Left hindlimb (tissue), 1 donor: ENCODE results near the gene WFDC5.
"Not testable (repeated sequence)": the region's sequence is repeated elsewhere in the genome, so short reads cannot be mapped to it uniquely, and the experiment has no call there.

Experiments used
- DNase-seq: peaks from one replicate; pipeline ENCODE4 v3.0.0-alpha.2; 2018

WFDC5 gene, protein sequence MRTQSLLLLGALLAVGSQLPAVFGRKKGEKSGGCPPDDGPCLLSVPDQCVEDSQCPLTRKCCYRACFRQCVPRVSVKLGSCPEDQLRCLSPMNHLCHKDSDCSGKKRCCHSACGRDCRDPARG

DNA sequence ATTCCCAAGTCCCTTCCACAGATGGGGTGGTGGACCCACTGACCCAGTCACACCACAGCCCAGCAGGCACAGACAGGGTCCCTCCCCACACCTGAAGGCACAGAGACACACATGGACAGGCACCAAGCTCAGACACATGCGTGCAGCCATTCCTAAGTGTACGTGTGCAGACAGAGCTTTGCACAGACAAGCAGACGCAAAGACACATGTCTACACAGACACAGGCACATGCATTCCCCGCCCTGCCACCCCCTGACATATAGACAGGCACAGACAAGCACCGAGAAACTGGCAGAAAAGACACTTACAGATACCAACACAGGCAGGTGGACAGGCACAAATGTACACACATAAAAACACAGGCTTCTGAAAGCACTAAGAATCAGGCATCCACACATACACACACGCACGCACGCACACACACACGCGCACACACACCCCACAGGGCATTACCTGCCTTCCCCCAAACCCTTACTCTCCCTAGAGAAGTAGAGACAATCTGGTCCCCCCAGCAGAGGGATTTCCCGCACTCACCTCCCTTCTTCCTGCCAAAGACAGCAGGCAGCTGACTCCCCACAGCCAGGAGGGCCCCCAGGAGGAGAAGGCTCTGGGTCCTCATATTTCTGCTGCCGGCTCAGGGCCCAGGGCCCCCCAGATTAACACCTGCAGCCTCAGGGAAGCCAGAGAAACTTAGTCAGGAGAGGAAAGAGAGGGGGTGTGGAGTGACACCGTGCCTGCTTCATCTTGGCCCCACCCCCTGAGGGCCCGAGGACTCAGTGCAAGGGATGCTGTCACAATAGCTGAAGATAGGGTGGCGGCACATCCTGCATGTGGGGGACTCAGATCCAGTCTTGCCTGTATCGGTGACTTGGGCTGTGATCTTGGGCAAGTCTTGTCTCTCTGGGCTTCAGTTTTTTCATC, at the start of gene WFDC5:
Gene WFDC5 (minus strand): TSS at position 710 of the 921 bp plus-strand sequence. CDS start 91 bp downstream, at position 619.
- no peak for DNase-seq

DNA sequence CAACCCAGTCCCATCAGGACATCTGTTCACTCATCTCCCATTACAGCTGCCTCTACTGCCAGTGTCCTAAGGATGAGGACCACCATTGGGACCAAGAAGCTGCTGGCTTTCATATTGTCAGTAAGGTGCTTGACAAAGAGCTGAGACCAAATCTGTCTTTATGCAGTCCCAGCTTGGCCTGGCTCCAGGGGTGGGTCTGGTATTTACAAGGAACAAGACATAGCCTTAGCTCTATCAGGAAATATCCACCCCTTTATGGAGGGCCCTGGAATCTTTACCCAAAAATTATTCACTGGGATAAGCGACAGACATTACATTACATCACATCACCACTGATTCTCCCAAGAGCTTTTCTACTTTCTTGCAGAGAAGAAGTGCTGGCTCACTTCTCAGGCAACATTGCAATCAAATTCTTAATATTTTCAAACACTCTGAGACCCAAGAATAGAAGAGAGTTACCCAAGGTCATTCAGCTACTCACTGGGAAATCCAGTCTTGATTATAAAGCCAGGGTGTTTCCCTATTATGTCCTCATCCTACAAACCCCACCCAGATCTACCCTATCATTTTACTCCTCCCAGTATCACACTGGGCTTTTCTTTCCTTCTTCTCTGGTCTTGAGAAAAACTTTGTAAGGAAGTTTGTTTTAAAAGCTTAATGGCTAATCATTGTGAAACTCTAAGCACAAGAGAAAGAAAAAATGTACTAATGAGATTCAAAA, 48.3 kb upstream of the WFDC5 start:
- DNase-seq = no peak

DNA sequence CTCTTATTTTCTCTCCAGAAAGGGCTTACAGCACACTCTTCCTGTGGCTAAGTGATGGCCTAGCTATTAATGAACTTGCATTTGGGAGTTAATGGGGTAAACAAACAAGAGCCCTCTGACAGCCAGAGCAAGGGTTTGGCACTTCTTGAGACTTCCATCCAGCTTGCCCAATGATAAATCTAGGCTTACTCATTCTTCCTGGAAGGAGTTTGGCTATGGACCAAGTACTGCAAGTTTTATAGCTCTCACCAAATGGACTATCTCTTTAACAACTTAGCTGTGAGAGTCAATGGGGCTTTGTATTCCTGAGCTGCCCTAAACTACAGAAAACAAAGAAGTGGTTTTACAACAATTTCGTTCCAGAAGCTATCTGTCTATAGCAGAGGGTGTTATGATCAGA, 43.0 kb upstream of the WFDC5 start:
- DNase-seq = no peak

DNA sequence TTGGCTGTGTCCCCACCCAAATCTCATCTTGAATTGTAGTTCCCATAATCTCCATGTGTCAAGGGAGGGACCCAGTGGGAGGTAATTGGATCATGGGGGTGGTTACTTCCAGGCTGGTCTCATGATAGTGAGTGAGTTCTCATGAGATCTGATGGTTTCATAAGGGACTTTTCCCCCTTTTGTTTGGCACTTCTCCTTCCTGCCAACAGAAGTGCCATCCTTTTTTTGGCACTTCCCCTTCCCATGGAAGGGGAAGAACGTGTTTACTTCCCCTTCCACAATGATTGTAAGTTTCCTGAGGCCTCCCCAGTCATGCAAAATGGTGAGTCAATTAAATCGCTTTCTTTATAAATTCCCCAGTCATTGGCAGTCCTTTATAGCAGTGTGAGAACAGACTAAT, 41.7 kb upstream of the WFDC5 start:
- no peak for DNase-seq

DNA sequence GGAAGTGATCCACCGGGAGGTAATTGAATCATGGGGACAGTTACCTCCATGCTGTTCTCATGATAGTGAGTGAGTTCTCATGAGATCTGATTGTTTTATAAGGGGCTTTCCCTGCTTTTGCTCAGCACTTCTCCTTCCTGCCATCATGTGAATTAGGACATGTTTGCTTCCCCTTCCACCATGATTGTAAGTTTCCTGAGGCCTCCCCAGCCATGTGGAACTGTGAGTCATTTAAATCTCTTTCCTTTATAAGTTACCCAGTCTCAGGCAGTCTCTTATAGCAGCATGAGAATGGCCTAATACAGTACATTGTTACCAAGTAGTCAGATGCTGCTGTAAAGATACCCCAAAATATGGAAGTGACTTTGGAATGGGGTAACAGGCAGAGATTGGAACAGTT, 39.8 kb upstream of the WFDC5 start:
- not testable (repeated sequence) for DNase-seq

DNA sequence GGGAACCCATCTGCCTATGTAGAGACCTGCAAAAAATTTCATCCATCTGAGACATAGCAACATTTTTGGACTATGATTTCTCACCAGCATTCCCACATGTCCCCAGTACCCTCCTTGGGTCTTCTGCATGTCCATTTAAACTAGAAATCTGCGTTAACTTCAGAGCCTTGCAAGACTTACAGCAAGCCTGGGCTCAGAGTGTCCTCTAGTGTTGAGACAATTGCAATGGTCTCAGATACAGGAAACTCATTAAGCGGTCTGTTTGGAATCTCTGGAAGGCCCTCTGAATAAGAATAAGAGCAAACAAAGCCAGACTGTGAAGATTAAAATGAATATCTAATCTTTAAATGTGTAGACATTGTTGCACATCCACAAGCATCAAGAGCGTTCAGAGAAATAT, 39.2 kb upstream of the WFDC5 start:
- no peak for DNase-seq

DNA sequence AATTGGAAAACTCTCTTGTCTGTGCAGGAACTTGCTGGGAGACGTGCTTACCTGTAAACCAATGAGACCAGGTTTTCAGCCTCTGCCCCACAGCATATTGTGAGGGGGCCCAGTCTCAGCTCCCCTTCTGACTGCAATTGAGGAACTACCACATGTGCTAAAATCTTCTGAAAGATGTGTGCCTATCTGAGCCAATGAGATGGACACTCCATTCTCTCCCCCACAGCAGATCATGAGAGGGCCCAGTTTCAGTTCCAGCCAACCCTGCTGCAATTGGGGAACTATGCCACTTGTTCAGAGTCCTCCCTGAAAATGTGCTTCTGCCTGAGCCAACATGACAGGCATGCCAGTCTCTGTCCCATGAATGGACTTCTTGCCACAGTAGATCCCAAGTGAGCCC, 38.8 kb upstream of the WFDC5 start:
- DNase-seq = no peak

DNA sequence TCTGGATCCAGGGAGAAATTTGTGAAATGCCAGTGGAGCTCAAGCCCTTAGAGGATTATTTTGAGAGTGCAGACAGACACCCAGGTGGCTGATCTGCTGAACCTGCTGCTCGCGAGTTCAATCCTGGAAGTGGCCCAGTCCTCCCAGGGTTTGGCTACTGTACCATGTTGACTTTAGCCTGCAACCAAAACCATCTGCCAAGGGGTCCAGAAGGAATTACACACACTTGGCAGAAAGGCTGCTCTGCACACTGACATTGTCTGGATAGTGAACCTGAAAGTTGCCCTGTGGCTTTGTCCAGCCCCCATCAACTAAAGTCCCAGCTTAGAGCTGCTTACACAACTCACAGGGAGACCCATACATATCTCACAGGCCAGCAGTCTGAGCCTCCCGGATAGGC, 38.2 kb upstream of the WFDC5 start:
- no peak for DNase-seq

DNA sequence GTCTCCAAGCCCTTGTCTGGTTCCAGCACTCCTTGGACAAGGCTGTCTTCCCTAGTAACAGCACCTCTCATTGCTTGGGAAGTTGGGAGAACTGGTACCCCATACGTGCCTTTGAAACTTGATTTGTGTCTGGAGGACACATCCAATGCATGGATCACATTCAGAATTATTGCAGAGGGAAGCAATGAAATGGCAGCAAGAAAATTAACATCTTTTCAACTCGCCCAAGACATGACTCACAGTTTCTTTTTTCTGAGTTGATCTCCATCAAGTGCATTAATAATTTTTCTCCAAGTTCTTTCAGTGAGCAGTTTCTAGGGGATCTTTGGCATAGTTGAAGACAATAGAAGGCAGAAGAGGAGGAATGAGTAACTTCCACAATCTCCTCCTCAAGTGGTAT, 37.4 kb upstream of the WFDC5 start:
- no peak for DNase-seq

DNA sequence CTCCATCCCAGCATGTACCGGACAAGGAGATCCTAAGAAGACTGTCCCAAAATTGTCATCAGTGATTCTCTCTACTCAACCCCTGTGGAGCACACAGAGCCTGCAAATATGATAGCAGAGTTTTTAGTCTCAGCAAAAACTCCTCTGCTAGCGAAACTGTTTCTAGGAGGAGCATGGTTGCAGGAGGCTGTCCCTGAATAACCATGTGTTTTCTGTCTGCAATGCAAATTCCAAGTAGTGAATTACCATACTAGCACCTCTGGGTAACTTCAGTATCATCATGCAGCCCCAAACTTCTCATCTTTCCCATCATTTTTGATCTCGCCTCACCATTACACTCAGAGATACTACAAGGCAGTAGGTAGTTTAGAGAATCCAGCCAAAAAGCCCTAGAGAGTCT, 34.1 kb upstream of the WFDC5 start:
- no peak for DNase-seq

DNA sequence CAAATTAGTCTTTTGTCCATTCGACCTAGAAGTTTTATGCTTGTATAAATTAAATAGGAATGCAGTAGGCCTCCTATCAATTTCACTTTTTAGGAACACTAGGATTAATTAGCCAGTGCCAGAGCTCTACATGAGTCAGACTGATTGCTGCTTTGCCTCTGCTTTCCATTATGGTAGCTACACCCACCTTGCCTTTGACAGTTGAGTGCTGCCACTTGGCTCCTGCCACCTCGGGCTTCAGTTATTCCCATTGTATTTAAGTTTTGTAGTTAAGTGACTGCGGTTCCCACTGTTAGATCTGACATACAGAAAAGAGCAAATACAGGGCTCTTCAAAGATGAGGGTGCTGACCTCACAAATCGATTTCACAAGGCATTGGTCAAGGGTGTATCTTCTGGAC, 25.9 kb upstream of the WFDC5 start:
- no peak for DNase-seq

DNA sequence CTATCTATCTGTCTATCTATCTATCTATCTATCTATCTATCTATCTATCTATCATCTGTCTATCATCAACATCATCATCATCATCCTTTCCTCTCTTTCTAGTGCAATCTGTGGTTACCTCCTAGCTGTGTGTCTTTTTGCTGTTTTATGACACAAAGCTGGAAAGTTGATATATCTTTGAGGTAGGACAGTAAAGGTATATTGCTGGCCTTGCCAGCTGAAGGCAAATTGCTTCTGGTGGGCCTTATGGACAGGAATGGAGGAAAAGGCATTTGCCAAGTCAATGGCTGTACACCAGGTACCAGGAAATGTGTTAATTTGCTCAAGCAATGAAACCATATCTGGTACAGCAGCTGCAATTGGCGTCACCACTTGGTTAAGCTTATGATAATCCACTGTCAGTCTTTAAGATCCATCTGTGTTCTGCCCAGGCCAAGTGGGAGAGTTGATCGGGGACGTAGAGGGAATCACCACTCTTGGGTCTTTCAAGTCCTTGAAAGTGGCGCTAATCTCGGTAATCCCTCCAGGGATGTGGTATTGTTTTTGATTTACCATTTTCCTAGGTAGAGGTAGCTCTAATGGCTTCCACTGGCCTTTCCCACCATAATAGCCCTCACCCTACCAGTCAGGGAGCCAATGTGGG, 24.9 kb upstream of the WFDC5 start:
- DNase-seq = not testable (repeated sequence)

DNA sequence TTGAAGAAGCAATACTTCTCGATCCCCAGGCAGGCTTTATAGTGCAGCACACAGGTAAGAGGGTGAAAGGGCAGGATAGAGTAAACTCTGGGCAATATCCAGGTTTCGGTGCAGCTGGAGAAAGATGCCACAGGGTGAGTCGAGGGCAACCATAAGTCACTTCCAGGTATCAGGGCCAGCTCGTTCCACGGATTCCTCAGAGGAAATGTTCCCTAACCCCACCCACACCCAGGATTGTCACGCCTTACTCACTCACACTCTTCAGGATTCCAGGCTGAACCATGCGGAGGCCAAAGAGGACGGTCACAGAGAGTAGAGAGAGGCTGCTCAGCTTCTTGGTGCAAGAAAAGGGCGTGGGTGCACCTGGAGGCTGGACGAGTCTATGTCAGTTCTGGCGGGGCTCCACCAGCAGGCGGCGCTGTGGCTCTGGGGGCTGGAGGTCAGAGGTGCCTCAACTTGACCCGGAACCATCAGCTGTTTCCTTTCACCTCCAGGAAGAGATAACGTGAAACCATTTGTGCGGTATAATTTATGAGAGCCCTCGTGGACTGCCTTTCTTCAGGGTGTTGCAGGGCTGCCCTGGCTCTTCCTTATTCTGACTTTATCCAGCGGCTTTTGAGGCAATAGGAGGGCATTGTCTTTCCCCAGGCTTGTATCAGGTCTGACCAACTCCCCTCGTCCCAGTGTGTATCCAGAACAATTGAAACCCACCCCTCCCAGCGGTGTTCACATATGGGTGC, 23.8 kb upstream of the WFDC5 start:
- no peak for DNase-seq

DNA sequence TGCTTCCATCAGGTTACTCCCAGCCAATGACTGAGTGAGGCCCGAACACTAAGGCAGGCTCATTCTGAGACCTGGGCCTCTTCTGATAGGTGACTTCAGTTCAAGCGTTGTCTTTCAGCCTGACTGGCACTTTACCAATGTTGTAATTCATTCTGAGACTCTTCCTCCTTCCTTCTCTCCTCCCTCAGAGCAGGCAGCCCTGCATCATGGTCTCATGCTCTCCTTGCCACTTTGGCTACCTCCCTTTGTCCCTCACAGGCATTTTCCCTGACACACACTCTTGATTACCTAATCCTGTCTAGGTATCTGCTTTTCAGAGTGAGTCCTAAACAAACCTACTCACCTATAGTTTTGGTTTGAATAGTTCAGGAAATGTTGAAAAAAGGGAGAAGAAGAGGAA, 21.9 kb upstream of the WFDC5 start:
- no peak for DNase-seq

DNA sequence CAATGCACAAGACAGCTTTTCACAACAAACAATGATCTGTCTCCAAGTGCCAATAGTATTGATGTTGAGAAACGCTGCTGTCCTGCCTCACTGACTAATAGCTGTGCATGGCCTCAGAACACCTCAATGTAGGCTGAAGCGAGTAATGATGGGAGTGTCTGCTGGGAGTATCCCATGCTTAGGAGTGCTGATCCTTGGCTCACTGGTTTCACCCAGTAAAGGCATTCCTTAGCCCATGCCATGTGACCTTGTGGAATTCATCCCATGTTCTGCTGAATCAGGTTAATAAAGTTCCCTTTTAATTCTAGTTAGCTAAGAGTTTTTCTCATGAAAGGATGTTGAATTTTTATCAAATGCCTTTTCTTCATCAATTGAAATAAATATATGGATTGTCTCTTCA, 13.1 kb upstream of the WFDC5 start:
- DNase-seq = no peak

DNA sequence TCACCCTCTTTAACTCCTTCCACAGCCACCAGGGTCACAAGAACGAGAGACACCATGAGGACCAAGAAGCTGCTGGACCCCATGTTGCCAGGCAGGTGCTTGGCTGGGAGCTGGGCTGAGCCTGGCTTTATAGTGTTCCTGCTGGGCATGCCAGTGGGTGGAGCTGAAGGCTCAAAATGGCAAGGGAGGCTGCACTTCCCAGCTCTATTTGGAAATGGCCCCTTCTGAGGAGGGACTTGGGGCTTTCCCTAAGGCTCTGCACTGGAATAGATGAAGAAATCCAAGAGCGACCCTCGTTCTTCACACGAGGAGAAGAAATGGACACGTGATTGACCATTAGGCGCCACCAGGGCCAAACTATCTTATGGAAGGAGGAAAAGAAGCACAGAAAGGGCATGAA, 9.4 kb upstream of the WFDC5 start, which contains the start of gene WFDC12:
Gene WFDC12 (minus strand): TSS at position 101 of the 400 bp plus-strand sequence. CDS start 18 bp downstream, at position 83.
- no peak for DNase-seq

DNA sequence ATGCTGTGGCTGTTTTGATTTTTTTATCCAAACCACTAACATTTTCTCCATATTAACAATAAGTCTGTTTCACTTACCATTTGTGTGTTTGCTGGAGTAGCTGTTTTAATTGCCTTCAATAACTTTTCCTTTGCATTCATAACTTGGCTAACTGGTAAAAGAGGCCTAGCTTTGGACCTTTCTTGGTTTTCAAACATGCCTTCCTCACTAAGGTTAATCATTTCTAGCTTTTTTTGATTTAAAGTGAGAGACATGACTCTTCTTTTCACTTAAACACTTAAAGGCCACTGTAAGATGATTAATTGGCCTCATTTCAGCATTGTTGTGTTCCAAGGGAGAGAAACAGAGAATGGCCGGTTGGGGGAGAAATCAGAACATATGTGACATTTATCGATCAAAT, 6.4 kb upstream of the WFDC5 start:
- DNase-seq = no peak

DNA sequence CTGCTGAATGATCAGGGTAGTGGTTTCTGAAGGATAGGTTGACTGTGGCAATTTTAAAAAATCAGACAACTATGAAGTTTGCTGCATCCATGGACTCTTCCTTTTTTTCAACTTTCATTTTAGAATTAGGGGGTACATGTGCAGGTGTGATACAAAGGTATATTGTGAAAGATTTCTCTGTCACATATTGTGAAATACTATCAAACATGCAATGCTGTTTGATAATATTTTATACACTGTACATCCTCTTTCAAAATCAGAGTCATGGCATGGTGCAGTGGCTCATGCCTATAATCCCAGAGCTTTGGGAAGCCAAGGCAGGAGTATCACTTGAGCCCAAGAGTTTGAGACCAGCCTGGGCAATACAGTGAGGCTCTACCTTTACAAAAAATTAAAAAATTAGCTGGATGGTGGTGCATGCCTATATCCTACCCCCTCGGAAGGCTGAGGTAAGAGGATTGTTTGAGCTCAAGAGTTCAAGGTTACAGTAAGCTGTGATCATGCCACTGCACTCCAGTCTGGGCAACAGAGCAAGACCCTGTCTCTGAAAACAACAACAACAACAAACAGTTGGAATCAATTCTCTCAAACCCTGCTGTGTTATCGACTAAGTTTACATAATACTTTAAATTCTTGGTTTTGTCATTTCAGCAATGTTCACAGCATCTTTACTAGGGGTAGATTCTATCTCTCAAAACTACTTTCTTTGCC, 4.7 kb upstream of the WFDC5 start:
- DNase-seq = no peak

DNA sequence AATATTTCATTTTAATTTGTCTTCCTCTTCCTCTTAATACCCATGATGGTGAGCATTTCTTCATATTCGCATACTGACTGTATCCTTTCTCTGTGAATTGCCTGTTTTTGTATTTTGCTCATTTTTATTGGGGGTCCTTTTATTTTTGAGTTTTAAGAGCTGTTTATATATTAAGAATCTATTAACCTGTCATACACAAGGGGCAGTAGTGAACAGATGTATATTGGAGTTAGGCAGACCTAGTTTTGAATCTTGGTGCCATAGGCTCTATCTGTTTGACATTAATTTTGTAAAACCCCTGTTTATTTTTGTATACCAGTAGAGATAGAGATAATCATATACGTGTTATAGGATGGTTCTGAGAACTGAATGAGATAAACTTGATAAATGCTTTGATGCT, 3.1 kb upstream of the WFDC5 start:
- no peak for DNase-seq

DNA sequence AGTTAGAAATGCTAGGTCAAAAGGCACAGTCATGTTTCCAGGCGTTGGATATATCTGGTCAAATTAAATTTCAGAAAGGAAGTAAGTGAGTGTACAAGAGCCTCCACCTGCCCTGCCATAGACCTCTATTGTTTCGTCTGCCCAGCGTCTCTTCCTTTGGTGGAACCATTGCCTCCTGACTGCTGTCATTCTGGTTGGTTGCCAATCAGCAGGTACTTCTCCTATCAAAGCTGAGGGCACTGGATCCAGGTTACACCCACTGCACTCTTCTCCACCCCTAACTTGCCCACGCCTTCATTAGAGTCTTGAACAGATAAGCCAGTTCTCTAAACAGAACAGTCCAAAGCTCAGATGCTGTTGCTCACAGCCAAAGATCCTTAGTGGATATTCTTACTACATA, 2.6 kb upstream of the WFDC5 start:
- DNase-seq = no peak

DNA sequence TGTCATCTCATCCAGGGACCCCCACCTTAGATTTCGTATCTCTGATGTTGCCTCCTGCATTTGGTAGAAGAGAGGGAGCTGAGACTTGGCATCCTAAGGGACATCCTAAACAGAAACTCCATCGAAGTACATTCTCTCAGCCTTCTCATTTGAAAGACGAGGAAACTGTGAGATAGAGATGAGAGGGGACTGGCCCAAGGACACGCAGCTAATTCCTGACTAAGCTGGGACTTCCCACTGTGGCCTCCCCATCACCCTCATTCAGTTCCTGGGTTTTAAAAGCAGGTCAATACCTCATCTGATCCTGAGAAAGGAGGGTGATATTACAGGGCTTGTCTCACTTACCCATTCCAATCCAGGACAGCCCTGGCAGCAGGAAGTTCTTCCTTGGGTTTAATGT, 855 bp upstream of the WFDC5 start:
- DNase-seq = no peak

DNA sequence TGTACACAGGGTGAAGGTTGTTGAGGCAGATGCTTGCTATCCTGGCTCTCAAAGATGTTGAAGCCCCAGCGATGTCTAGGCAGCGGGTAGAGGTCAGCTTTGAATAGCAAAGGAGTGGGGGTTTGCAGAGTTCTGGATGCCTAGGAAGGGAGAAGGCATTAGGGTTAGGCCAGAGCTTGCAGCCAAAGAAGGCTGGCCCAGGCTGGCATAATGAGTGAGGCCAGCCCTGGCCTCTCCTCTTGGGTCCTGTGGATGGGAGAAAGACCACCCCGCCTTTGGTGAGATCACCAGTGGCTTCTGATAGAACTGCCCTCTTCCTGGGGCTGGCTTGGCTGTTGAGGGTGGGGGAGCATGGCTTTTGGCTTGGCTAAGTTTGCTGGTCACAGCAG, 406 bp upstream of the WFDC5 start:
- no peak for DNase-seq
